Loucy (cell line): ENCODE measurements around the gene ME3.

ENCODE experiments used
- H2AFZ ChIP-seq: fragments of 200-600 bp; sonication (generic); 2 replicates; pipeline ENCODE4 v1.6.0; 2016; ENCODE audit warnings: antibody characterized with exemption, mild to moderate bottlenecking, low read length, moderate library complexity
- H3F3A ChIP-seq: fragments of 200-600 bp; 2 replicates; pipeline ENCODE4 v1.6.0; 2016; ENCODE audit warnings: antibody characterized with exemption, low read depth, mild to moderate bottlenecking
- H3K27me3 ChIP-seq: fragments of 200-600 bp; sonication (generic); 2 replicates; pipeline ENCODE4 v1.6.1; 2014; ENCODE audit warnings: low read length, mild to moderate bottlenecking; ENCODE audit not compliant: insufficient read depth, poor library complexity, severe bottlenecking
- H3K36me3 ChIP-seq: fragments of 200-600 bp; sonication (generic); 2 replicates; pipeline ENCODE4 v1.6.1; 2016; ENCODE audit warnings: low read length; ENCODE audit not compliant: insufficient read depth
- H3K4me1 ChIP-seq: fragments of 200-600 bp; sonication (generic); 2 replicates; pipeline ENCODE4 v1.5.1; 2014; ENCODE audit warnings: low read length, mild to moderate bottlenecking; ENCODE audit not compliant: insufficient read depth, poor library complexity, severe bottlenecking
- H3K4me2 ChIP-seq: fragments of 200-600 bp; sonication (generic); 2 replicates; pipeline ENCODE4 v1.6.0; 2014; ENCODE audit warnings: antibody characterized with exemption, low read length, low read depth, mild to moderate bottlenecking; ENCODE audit not compliant: poor library complexity, severe bottlenecking
- H3K4me3 ChIP-seq: fragments of 200-600 bp; sonication (generic); 2 replicates; pipeline ENCODE4 v1.5.1; 2014; ENCODE audit warnings: low read length, mild to moderate bottlenecking, mixed read lengths; ENCODE audit not compliant: poor library complexity, severe bottlenecking
- H3K79me2 ChIP-seq: fragments of 200-600 bp; sonication (generic); 2 replicates; pipeline ENCODE4 v1.6.1; 2014; ENCODE audit warnings: low read length; ENCODE audit not compliant: insufficient read depth
- H3K9ac ChIP-seq: fragments of 200-600 bp; sonication (generic); 2 replicates; pipeline ENCODE4 v1.6.0; 2014; ENCODE audit warnings: mild to moderate bottlenecking, low read depth, low read length, moderate library complexity; ENCODE audit not compliant: poor library complexity, severe bottlenecking
- H3K9me2 ChIP-seq: fragments of 200-600 bp; sonication (generic); replicated peaks from 2 replicates; pipeline ENCODE4 v1.6.1; 2016; ENCODE audit warnings: low read depth, low read length, mixed read lengths
- H3K9me3 ChIP-seq: fragments of 200-600 bp; sonication (generic); 2 replicates; pipeline ENCODE4 v1.6.1; 2014; ENCODE audit warnings: mild to moderate bottlenecking, antibody characterized with exemption, low read length, low read depth; ENCODE audit not compliant: insufficient read depth
- H4K20me1 ChIP-seq: fragments of 200-600 bp; sonication (generic); 2 replicates; pipeline ENCODE4 v1.6.0; 2014; ENCODE audit warnings: antibody characterized with exemption, low read length, mild to moderate bottlenecking; ENCODE audit not compliant: insufficient read depth, poor library complexity, severe bottlenecking
- EZH2phosphoT487 ChIP-seq: fragments of 200-600 bp; IDR thresholded peaks from 2 replicates; pipeline ENCODE4 v1.6.1; 2018; ENCODE audit warnings: antibody characterized with exemption, mild to moderate bottlenecking, moderate library complexity, borderline replicate concordance
- TF ChIP-seq, protein P1 (sequence below): fragments of 200-600 bp; sonication (generic); conservative IDR thresholded peaks from 2 replicates; pipeline ENCODE4 v1.5.1; 2014; ENCODE audit warnings: mild to moderate bottlenecking, antibody characterized with exemption, low read length

ME3 gene

GRCh38 chr11:86416494-86416893, 255.9 kb downstream of the ME3 start:
- Histone ChIP-seq H3K9ac (no peak overlapping the region), H4K20me1 (no peaks in the 10 kb centered on the region), H3K79me2 (no peaks in the 10 kb centered on the region), H3K4me3 (no peak overlapping the region), H3K36me3 (no peaks in the 10 kb centered on the region), H3K9me3 (no peaks in the 10 kb centered on the region), H3K27me3 (no peaks in the 10 kb centered on the region), H3K9me2 (no peaks in the 10 kb centered on the region), H3K4me2 (no peak overlapping the region), H3K4me1 (peaks cover 7% of the 10 kb centered on the region), H2AFZ (0 out of 2 replicates have a peak overlapping the region, but pooled peaks have one; percentile 9), H3F3A (no peaks in the 10 kb centered on the region)
- TF ChIP-seq, protein P1, sequence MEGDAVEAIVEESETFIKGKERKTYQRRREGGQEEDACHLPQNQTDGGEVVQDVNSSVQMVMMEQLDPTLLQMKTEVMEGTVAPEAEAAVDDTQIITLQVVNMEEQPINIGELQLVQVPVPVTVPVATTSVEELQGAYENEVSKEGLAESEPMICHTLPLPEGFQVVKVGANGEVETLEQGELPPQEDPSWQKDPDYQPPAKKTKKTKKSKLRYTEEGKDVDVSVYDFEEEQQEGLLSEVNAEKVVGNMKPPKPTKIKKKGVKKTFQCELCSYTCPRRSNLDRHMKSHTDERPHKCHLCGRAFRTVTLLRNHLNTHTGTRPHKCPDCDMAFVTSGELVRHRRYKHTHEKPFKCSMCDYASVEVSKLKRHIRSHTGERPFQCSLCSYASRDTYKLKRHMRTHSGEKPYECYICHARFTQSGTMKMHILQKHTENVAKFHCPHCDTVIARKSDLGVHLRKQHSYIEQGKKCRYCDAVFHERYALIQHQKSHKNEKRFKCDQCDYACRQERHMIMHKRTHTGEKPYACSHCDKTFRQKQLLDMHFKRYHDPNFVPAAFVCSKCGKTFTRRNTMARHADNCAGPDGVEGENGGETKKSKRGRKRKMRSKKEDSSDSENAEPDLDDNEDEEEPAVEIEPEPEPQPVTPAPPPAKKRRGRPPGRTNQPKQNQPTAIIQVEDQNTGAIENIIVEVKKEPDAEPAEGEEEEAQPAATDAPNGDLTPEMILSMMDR: no peak
- TF ChIP-seq EZH2phosphoT487: no peak

DNA sequence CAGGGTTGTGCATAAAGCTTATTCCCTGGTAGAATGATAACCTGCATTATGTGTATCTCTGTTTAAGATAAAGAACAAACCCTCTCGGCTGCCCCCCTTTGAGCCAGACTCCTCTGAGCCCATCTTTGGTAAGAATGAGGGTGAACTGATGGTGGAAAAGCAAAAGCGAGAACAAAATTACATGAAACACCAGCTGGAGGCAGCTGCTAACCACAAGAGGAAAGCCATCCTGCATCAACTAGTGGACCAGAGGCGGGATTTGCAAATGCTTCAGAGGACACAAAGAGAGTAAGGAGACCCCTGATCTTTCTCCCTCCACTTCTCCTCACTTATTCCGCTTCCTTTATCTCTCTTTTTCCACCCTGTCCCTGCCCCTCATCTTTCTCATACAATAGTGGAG, 257.4 kb downstream of the ME3 start:
- H3K36me3 ChIP-seq: no peaks in the 10 kb centered on the region
- TF ChIP-seq, protein P1: no peak
- no peak for TF ChIP-seq EZH2phosphoT487

DNA sequence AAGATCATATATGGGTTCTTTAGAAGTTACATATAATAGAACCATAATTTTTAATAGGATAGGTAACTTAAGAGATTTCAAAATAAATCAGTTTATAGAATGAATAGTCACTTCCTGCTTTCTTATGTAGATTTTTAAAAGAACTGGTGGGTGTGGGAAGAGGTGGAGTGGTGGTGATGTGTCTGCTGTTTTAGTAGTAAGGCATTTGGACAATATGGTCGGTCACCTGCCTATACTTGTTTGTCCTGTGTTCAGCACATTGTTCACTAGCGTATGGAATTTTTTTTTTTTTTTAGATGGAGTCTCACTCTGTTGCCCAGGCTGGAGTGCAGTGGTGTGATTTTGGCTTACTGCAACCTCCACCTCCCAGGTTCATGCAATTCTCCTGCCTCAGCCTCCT, 258.4 kb downstream of the ME3 start:
- no peak overlapping the region for H3K4me3 ChIP-seq
- no peak overlapping the region for H2AFZ ChIP-seq
- TF ChIP-seq, protein P1: no peak
- TF ChIP-seq EZH2phosphoT487: no peak
- no peak overlapping the region for H3K9ac ChIP-seq
- no peaks in the 10 kb centered on the region for H3K9me2 ChIP-seq
- H3K79me2 ChIP-seq: no peaks in the 10 kb centered on the region
- H4K20me1 ChIP-seq: no peaks in the 10 kb centered on the region
- H3K36me3 ChIP-seq: no peaks in the 10 kb centered on the region
- no peaks in the 10 kb centered on the region for H3K9me3 ChIP-seq
- peaks cover 7% of the 10 kb centered on the region for H3K4me1 ChIP-seq
- H3F3A ChIP-seq: no peaks in the 10 kb centered on the region
- no peak overlapping the region for H3K4me2 ChIP-seq
- H3K27me3 ChIP-seq: no peaks in the 10 kb centered on the region

More for the DNA sequence above, 257.4 kb downstream of the ME3 start:
- no peak overlapping the region for H3K4me2 ChIP-seq
- no peaks in the 10 kb centered on the region for H3K79me2 ChIP-seq
- H3F3A ChIP-seq: no peaks in the 10 kb centered on the region
- H4K20me1 ChIP-seq: no peaks in the 10 kb centered on the region
- no peaks in the 10 kb centered on the region for H3K9me2 ChIP-seq
- H3K9ac ChIP-seq: no peak overlapping the region
- H3K27me3 ChIP-seq: no peaks in the 10 kb centered on the region
- no peak overlapping the region for H3K4me3 ChIP-seq
- H3K9me3 ChIP-seq: no peaks in the 10 kb centered on the region
- peaks cover 7% of the 10 kb centered on the region for H3K4me1 ChIP-seq
- H2AFZ ChIP-seq: no peak overlapping the region
